Endothelial cell of umbilical vein (primary cell): ENCODE results near the gene GGA2. TPM values are rescaled to one million over a fixed set of nuclear protein-coding genes. Genes with fewer than 3 reads are reported as not detected.
A peak's percentile ranks its signal among the peaks of the same experiment; 100 is the strongest.

Experiments
- BruUV-seq: library from RNA; stranded (reverse); fragments of 400-500 nt; replicated peaks from 2 replicates; lab custom pipeline; 2021; lab: Mats Ljungman, UMichigan
- CTCF ChIA-PET: fragments of 300-600, 350-600 bp; sonication (Branson Sonifier 250); formaldehyde crosslinking; loops from one replicate; lab custom pipeline; 2021; ENCODE audit warnings: antibody characterized with exemption, inconsistent platforms; lab: Charles Lee
- POLR2A ChIA-PET: fragments of 300-600, 350-600 bp; sonication (Branson Sonifier 250); formaldehyde crosslinking; loops from one replicate; lab custom pipeline; 2021; ENCODE audit warnings: antibody characterized with exemption, inconsistent platforms; lab: Charles Lee
- DNase-seq: peaks from one replicate; pipeline ENCODE4 v3.0.0-alpha.2; 2011; ENCODE audit warnings: low read depth, low spot score
- FAIRE-seq: peaks from 2 replicates; lab custom pipeline; 2011; peaks lifted over from hg19 to GRCh38; lab: Jason Lieb, UNC
- H2AFZ ChIP-seq: 2 replicates; pipeline ENCODE4 v1.6.0; 2012; ENCODE audit warnings: low read depth, low read length, control low read depth, inconsistent platforms
- H3K27ac ChIP-seq: 2 replicates; pipeline ENCODE4 v1.5.1; 2011; ENCODE audit warnings: low read depth, mild to moderate bottlenecking, control low read depth, low read length, moderate library complexity; ENCODE audit not compliant: insufficient read depth
- H3K27me3 ChIP-seq, 2 experiments: 2 replicates each; pipeline versions ENCODE4 v1.6.0 to v1.6.1; 2011; ENCODE audit warnings: low read length in 2 of 2, mixed read lengths in 1 of 2; ENCODE audit not compliant: control insufficient read depth in 2 of 2, insufficient read depth in 2 of 2
- H3K36me3 ChIP-seq, 2 experiments: 2 replicates in 1 of 2; 3 replicates in 1 of 2; pipeline ENCODE4 v1.5.1; 2011; ENCODE audit warnings: low read length in 2 of 2, mild to moderate bottlenecking in 1 of 2, moderate library complexity in 1 of 2; ENCODE audit not compliant: control insufficient read depth in 2 of 2, insufficient read depth in 2 of 2; ENCODE audit errors: extremely low read depth in 1 of 2
- H3K4me1 ChIP-seq: 3 replicates; pipeline ENCODE4 v1.5.1; 2011; ENCODE audit warnings: mild to moderate bottlenecking, low read length; ENCODE audit not compliant: control insufficient read depth, insufficient read depth; ENCODE audit errors: extremely low read depth
- H3K4me2 ChIP-seq: 2 replicates; pipeline ENCODE4 v1.6.1; 2011; ENCODE audit warnings: low read length, control low read depth, mixed read lengths; ENCODE audit not compliant: insufficient read depth
- H3K4me3 ChIP-seq, 3 experiments: fragments of 200-600 bp in 1 of 3; sonication (generic), shearing (Covaris generic) in 1 of 3; replicated peaks in 1 of 3; 2 replicates each; pipeline ENCODE4 v1.5.1; 2011 to 2016; ENCODE audit warnings: control low read depth in 3 of 3, low read length in 3 of 3, mild to moderate bottlenecking in 2 of 3, inconsistent platforms in 1 of 3, low read depth in 1 of 3, moderate library complexity in 1 of 3; ENCODE audit not compliant: insufficient read depth in 1 of 3
- H3K79me2 ChIP-seq: 2 replicates; pipeline ENCODE4 v1.6.0; 2012; ENCODE audit warnings: low read length, inconsistent platforms; ENCODE audit not compliant: control insufficient read depth, insufficient read depth
- H3K9ac ChIP-seq: replicated peaks from 2 replicates; pipeline ENCODE3; 2011; ENCODE audit warnings: low read length, control low read depth; ENCODE audit not compliant: insufficient read depth; ENCODE audit errors: extremely low read depth
- H3K9me1 ChIP-seq: replicated peaks from 3 replicates; pipeline ENCODE4 v1.6.0; 2011; ENCODE audit warnings: mild to moderate bottlenecking, low read length; ENCODE audit not compliant: control insufficient read depth, insufficient read depth; ENCODE audit errors: extremely low read depth
- H3K9me3 ChIP-seq: replicated peaks from 2 replicates; pipeline ENCODE4 v1.5.1; 2012; ENCODE audit warnings: low read length, inconsistent platforms; ENCODE audit not compliant: control insufficient read depth, insufficient read depth
- H4K20me1 ChIP-seq: replicated peaks from 2 replicates; pipeline ENCODE3; 2011; ENCODE audit warnings: mild to moderate bottlenecking, low read length; ENCODE audit not compliant: control insufficient read depth, insufficient read depth; ENCODE audit errors: extremely low read depth
- EZH2 ChIP-seq: IDR thresholded peaks from 2 replicates; pipeline ENCODE4 v1.6.1; 2012; ENCODE audit warnings: borderline replicate concordance, low read depth, mild to moderate bottlenecking, moderate library complexity, low read length, inconsistent platforms; ENCODE audit not compliant: severe bottlenecking
- FOS ChIP-seq: IDR thresholded peaks from 2 replicates; pipeline ENCODE4 v1.6.1; 2011; ENCODE audit warnings: mild to moderate bottlenecking, low read length, moderate library complexity, borderline replicate concordance; ENCODE audit not compliant: insufficient read depth
- GATA2 ChIP-seq: IDR thresholded peaks from 2 replicates; pipeline ENCODE4 v1.7.0; 2011; ENCODE audit warnings: low read depth, mild to moderate bottlenecking, moderate library complexity, mixed read lengths, low read length; ENCODE audit not compliant: insufficient read length, insufficient read depth
- JUN ChIP-seq: IDR thresholded peaks from 2 replicates; pipeline ENCODE4 v1.6.1; 2011; ENCODE audit warnings: borderline replicate concordance, low read depth; ENCODE audit not compliant: insufficient read length, insufficient read depth
- MYC ChIP-seq: IDR thresholded peaks from one replicate; pipeline ENCODE4 v1.6.1; 2011; ENCODE audit warnings: mild to moderate bottlenecking, low read depth, low read length
- POLR2A ChIP-seq: IDR thresholded peaks from 2 replicates; pipeline ENCODE4 v1.6.1; 2012; ENCODE audit warnings: low read depth, mild to moderate bottlenecking, control low read depth, low read length
- POLR2AphosphoS5 ChIP-seq: IDR thresholded peaks from 2 replicates; pipeline ENCODE4 v1.6.1; 2012; ENCODE audit warnings: low read depth, mild to moderate bottlenecking, control low read depth, low read length, moderate library complexity; ENCODE audit not compliant: insufficient read depth
- dilution Hi-C: fragments of 300-500 bp; cut with MboI; formaldehyde crosslinking; loops from one replicate; pipeline ENCODE4 v1.15.0; 2019; ENCODE audit warnings: low sequenced_read_pairs; ENCODE audit not compliant: extremely low pct_ligation_motif_present
- intact Hi-C: fragments of 100-400 bp; cut with micrococcal nuclease; formaldehyde crosslinking; loops from one replicate; pipeline ENCODE4 v1.10.0; 2022
- polyA plus RNA-seq, 4 experiments: library from polyadenylated mRNA; depleted of rRNA in 3 of 4; stranded (reverse) in 3 of 4; unstranded in 1 of 4; fragments of >200 nt; gene quantifications; 2 replicates each; pipeline versions ENCODE4 v1.2.1 to v1.2.3, GENCODE V29; 2011 to 2012; ENCODE audit warnings: missing spikeins in 1 of 4
- total RNA-seq: library from RNA; stranded (reverse); gene quantifications from 2 replicates; pipeline ENCODE4 v1.2.3, GENCODE V29; 2021
- TF ChIP-seq, protein P1 (sequence below), 2 donors: IDR thresholded peaks; 1 replicate in 1 of 2; 2 replicates in 1 of 2; pipeline ENCODE4 v1.5.1; 2011; ENCODE audit warnings: low read length in 2 of 2, mild to moderate bottlenecking in 2 of 2, moderate library complexity in 2 of 2, control low read depth in 1 of 2, inconsistent platforms in 1 of 2, low read depth in 1 of 2; ENCODE audit not compliant: insufficient read depth in 1 of 2; ENCODE audit errors: extremely low read depth in 1 of 2
- TF ChIP-seq, protein P2 (sequence below): IDR thresholded peaks from 2 replicates; pipeline ENCODE4 v1.6.1; 2011; ENCODE audit not compliant: insufficient read depth, insufficient read length

GGA2 gene
- total and polyA plus RNA-seq, 2 donors (not counting 3 experiments of a cell fraction or from before 2014, with no cell fraction given): 33.3 to 73.1 TPM

DNA sequence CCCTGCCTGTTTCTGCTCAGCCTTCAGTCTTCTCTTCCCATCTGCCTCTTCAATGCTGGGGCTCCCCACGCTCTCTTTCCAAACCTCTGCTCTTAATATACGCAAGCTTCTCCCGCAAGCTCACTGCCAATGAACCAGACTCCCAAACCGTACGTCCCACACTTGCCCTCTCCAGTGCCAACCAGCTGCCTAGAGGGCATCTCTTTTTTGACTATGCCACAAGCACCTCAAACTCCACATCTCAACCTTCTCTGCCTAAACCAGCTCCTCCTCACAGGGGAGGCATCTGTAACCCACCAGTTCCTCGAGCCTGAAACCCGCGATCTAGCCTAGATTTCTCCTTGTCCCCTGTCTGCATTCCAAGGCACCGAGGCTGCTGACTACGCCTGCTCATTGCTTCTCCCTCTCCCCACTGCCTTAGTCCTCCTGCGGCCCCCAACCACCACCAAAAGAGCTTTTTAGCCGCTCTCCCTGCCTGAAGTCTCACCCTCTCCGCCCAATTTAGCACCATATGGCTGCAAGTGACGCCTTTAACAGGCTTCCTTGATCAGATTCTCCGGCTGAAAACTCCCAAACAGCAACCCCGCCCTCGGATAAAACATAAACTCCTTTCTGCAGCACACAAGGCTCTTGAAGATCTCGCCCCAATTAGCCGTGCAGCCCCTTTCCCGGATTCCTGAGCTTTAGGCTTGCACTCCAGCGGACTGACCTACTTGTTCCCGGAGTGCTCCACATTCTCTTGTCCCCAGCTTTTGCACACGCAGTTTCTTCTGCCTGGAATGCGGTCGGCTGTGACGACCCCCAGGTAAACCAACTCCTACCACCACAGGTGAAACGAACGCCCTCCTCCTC, 1.5 kb downstream of the GGA2 start:
- dilution Hi-C loops: no loop called here
- H3K9me3 ChIP-seq: no peaks in the 10 kb centered on the region
- TF ChIP-seq, protein P1, sequence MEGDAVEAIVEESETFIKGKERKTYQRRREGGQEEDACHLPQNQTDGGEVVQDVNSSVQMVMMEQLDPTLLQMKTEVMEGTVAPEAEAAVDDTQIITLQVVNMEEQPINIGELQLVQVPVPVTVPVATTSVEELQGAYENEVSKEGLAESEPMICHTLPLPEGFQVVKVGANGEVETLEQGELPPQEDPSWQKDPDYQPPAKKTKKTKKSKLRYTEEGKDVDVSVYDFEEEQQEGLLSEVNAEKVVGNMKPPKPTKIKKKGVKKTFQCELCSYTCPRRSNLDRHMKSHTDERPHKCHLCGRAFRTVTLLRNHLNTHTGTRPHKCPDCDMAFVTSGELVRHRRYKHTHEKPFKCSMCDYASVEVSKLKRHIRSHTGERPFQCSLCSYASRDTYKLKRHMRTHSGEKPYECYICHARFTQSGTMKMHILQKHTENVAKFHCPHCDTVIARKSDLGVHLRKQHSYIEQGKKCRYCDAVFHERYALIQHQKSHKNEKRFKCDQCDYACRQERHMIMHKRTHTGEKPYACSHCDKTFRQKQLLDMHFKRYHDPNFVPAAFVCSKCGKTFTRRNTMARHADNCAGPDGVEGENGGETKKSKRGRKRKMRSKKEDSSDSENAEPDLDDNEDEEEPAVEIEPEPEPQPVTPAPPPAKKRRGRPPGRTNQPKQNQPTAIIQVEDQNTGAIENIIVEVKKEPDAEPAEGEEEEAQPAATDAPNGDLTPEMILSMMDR (IDR thresholded peaks at IDR 0.05; ENCODE audit: extremely low read depth in 1 of 2, insufficient read depth in 1 of 2, low read depth in 1 of 2, low read length in 2 of 2): no peak
- TF ChIP-seq FOS: no peak
- TF ChIP-seq, protein P2, sequence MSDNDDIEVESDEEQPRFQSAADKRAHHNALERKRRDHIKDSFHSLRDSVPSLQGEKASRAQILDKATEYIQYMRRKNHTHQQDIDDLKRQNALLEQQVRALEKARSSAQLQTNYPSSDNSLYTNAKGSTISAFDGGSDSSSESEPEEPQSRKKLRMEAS: no peak
- no peak for TF ChIP-seq POLR2A
- no peak for TF ChIP-seq JUN
- no peak for TF ChIP-seq EZH2
- no peak for TF ChIP-seq MYC
- TF ChIP-seq POLR2AphosphoS5: no peak
- TF ChIP-seq GATA2: no peak
- H3K79me2 ChIP-seq: peaks cover 53% of the 10 kb centered on the region
- DNase-seq: peak; percentile 38
- peak overlapping the region; percentile 4 to 69 (median 60) for H3K4me3 ChIP-seq
- H3K9me1 ChIP-seq: no peaks in the 10 kb centered on the region
- no peak overlapping the region for H3K27ac ChIP-seq
- ChIA-PET POLR2A (no interaction called here), CTCF (interaction anchor here (1.8 kb wide), 2 partner anchors 10 to 73 kb away, joined by 5 to 12 read pairs; no protein-coding TSS in a partner anchor)
- peak; percentile 71 for FAIRE-seq
- peak overlapping the region; percentile 62 for H3K9ac ChIP-seq
- peaks cover 2% of the 10 kb centered on the region for H4K20me1 ChIP-seq
- H3K4me1 ChIP-seq: peaks cover 15% of the 10 kb centered on the region
- BruUV-seq: no TSS peak
- H3K36me3 ChIP-seq: no peaks in the 10 kb centered on the region
- no peak overlapping the region for H2AFZ ChIP-seq
- H3K4me2 ChIP-seq: peak overlapping the region; percentile 89
- H3K27me3 ChIP-seq: no peaks in the 10 kb centered on the region
- intact Hi-C loops: no loop called here
